ENCODE measurements around the gene PGAP1.

The PGAP1 gene

GRCh38 chr2:196830701-196831100, 95.8 kb downstream of the PGAP1 start:
- no peaks in the 10 kb centered on the region for H3K9me3 ChIP-seq (ENCODE audit: insufficient read depth, low read length, severe bottlenecking)
- ATAC-seq (ENCODE audit: insufficient read depth, low read depth) = no peak
- H3K9ac ChIP-seq (ENCODE audit: low read depth, low read length) = no peak overlapping the region
- H2AFZ ChIP-seq (ENCODE audit: low read depth, low read length) = no peak overlapping the region
- TF ChIP-seq CTCF (IDR thresholded peaks at IDR 0.05; ENCODE audit: borderline replicate concordance, extremely low read depth, low read length, poor library complexity, severe bottlenecking) (no peak), EZH2 (IDR thresholded peaks at IDR 0.05; ENCODE audit: borderline replicate concordance, low read depth, low read length, severe bottlenecking) (no peak)
- no peaks in the 10 kb centered on the region for H3K4me1 ChIP-seq (ENCODE audit: insufficient read depth, low read length)
- H3K4me2 ChIP-seq (ENCODE audit: insufficient read depth, low read length) = no peak overlapping the region
- H3K27ac ChIP-seq (ENCODE audit: low read length) = no peak overlapping the region
- no peaks in the 10 kb centered on the region for H3K79me2 ChIP-seq (ENCODE audit: insufficient read depth, low read length)
- no peaks in the 10 kb centered on the region for H4K20me1 ChIP-seq (ENCODE audit: insufficient read depth, low read length)
- H3K4me3 ChIP-seq (ENCODE audit: low read depth in 1 of 2, low read length in 2 of 2) = no peak overlapping the region
- no peaks in the 10 kb centered on the region for H3K36me3 ChIP-seq (ENCODE audit: insufficient read depth, low read length)
- H3K27me3 ChIP-seq (ENCODE audit: insufficient read depth, low read length, poor library complexity) = no peaks in the 10 kb centered on the region
- no peak for DNase-seq

DNA sequence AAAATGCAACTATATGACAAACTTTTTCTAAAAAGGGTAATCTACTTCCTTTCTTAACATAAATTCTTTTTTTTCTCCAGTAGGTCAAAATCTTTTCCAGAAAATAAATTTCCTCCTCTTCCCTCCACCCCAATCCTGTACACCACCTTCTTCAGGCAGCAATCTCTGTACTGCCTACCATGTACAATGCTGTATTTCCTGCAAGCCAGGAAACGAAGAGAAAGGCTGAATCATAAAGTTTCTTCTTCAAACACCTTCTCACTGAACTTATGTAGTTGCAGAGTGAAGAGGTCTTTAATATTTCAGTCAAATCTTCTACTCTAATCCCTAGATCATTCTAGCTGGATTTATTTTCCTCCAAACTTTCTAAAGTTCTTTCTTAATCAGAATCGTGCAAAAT, 99.2 kb downstream of the PGAP1 start:
- H3K4me1 ChIP-seq (ENCODE audit: insufficient read depth, low read length) = no peaks in the 10 kb centered on the region
- no peak overlapping the region for H3K9ac ChIP-seq (ENCODE audit: low read depth, low read length)
- 0 out of 3 replicates have a peak, but pooled peaks have one; percentile 44 for ATAC-seq (ENCODE audit: insufficient read depth, low read depth)
- H2AFZ ChIP-seq (ENCODE audit: low read depth, low read length) = no peak overlapping the region
- H3K4me3 ChIP-seq (ENCODE audit: low read depth in 1 of 2, low read length in 2 of 2) = no peak overlapping the region
- no peak for TF ChIP-seq EZH2 (IDR thresholded peaks at IDR 0.05; ENCODE audit: borderline replicate concordance, low read depth, low read length, severe bottlenecking)
- TF ChIP-seq CTCF (IDR thresholded peaks at IDR 0.05; ENCODE audit: borderline replicate concordance, extremely low read depth, low read length, poor library complexity, severe bottlenecking) = no peak
- H3K27me3 ChIP-seq (ENCODE audit: insufficient read depth, low read length, poor library complexity) = no peaks in the 10 kb centered on the region
- DNase-seq = no peak
- H3K27ac ChIP-seq (ENCODE audit: low read length) = no peak overlapping the region
- no peaks in the 10 kb centered on the region for H3K79me2 ChIP-seq (ENCODE audit: insufficient read depth, low read length)
- no peaks in the 10 kb centered on the region for H3K9me3 ChIP-seq (ENCODE audit: insufficient read depth, low read length, severe bottlenecking)
- H3K4me2 ChIP-seq (ENCODE audit: insufficient read depth, low read length) = no peak overlapping the region
- no peaks in the 10 kb centered on the region for H3K36me3 ChIP-seq (ENCODE audit: insufficient read depth, low read length)
- H4K20me1 ChIP-seq (ENCODE audit: insufficient read depth, low read length) = no peaks in the 10 kb centered on the region

DNA sequence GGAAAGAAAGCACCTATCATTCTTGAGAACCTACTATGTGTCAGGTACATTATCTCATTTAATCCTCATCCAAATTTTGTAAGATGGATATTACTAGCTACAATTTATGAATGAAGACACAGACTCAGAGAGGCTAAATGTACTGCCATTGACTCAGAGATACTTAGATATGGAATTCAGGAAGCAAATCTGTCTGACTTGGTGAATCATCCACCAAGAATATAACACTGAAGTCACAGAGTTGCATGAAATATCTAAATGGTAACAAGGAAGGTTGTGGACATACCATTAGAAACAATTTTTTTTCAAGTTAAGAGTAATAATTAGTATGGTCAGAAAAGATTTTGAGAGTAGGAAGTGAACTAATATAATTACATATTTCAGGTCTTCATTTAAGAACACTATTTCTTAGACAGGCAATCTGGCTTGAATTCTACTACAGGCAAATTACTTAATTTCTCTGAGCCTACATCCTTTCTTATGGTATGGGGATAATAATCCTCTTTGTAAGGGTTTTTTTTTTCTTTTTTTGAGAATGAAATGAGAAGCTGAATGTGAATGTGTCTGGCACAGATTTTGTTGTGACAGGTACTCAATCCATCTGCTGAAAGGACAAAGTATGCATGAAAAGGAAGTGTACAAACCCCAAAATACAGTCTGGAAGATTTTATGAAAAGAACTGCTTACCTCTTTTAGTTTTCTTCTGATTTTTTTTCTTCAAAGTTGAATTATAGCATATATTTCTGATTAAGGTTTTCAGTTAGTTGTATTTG, 102.6 kb downstream of the PGAP1 start:
- Histone ChIP-seq H3K27ac (ENCODE audit: low read length) (no peak overlapping the region), H3K9ac (ENCODE audit: low read depth, low read length) (no peak overlapping the region), H3K36me3 (ENCODE audit: insufficient read depth, low read length) (no peaks in the 10 kb centered on the region), H3K9me3 (ENCODE audit: insufficient read depth, low read length, severe bottlenecking) (no peaks in the 10 kb centered on the region), H3K4me2 (ENCODE audit: insufficient read depth, low read length) (no peak overlapping the region), H2AFZ (ENCODE audit: low read depth, low read length) (no peak overlapping the region), H3K27me3 (ENCODE audit: insufficient read depth, low read length, poor library complexity) (no peaks in the 10 kb centered on the region), H3K4me3 (ENCODE audit: low read depth in 1 of 2, low read length in 2 of 2) (no peak overlapping the region), H4K20me1 (ENCODE audit: insufficient read depth, low read length) (no peaks in the 10 kb centered on the region), H3K4me1 (ENCODE audit: insufficient read depth, low read length) (no peaks in the 10 kb centered on the region), H3K79me2 (ENCODE audit: insufficient read depth, low read length) (no peaks in the 10 kb centered on the region)
- ATAC-seq (ENCODE audit: insufficient read depth, low read depth) (no peak), DNase-seq (no peak)
- TF ChIP-seq CTCF (IDR thresholded peaks at IDR 0.05; ENCODE audit: borderline replicate concordance, extremely low read depth, low read length, poor library complexity, severe bottlenecking) (no peak), EZH2 (IDR thresholded peaks at IDR 0.05; ENCODE audit: borderline replicate concordance, low read depth, low read length, severe bottlenecking) (no peak)

Data from DND-41 (cell line).